Stomach (tissue), 9 donors: Measurements from ENCODE around the gene KLF16. TPM values are rescaled to one million over a fixed set of nuclear protein-coding genes. Genes with fewer than 3 reads are reported as not detected.
"Not testable (repeated sequence)": the region's sequence is repeated elsewhere in the genome, so short reads cannot be mapped to it uniquely, and the experiment has no call there.

ENCODE experiments used
- DNase-seq, 2 donors: peaks; one replicate each; pipeline versions ENCODE4 v3.0.0 to v3.0.0-alpha.2; 2013 to 2019
- H3K27ac ChIP-seq, 5 donors: fragments of 200-600 bp in 4 of 5; sonication (generic) in 4 of 5; one replicate each; pipeline ENCODE4 v1.5.1; 2013 to 2019; ENCODE audit warnings: mild to moderate bottlenecking in 1 of 5, moderate library complexity in 1 of 5
- H3K27me3 ChIP-seq, 3 donors: fragments of 200-600 bp; sonication (generic); one replicate each; pipeline ENCODE4 v1.5.1; 2017 to 2019; ENCODE audit warnings: mixed run types in 1 of 3
- H3K36me3 ChIP-seq, 4 donors: fragments of 200-600 bp; sonication (generic); 1 replicate in 3 of 4; 2 replicates in 1 of 4; pipeline ENCODE4 v1.5.1; 2016 to 2019
- H3K4me1 ChIP-seq, 4 donors: fragments of 200-600 bp; sonication (generic); one replicate each; pipeline ENCODE4 v1.5.1; 2016 to 2019
- H3K4me3 ChIP-seq, 4 donors: fragments of 200-600 bp; sonication (generic) in 3 of 4; one replicate each; pipeline ENCODE4 v1.5.1; 2016 to 2019; ENCODE audit warnings: mild to moderate bottlenecking in 1 of 4
- H3K9me3 ChIP-seq, 4 donors: fragments of 200-600 bp; sonication (generic); one replicate each; pipeline ENCODE4 v1.5.1; 2016 to 2019
- EP300 ChIP-seq: sonication (generic); formaldehyde crosslinking; IDR thresholded peaks from one replicate; pipeline ENCODE4 v1.6.1; 2017; ENCODE audit warnings: antibody characterized with exemption
- POLR2A ChIP-seq, 4 donors: fragments of 450-650 bp; IDR thresholded peaks; one replicate each; pipeline ENCODE4 v1.6.1; 2016; ENCODE audit warnings: antibody characterized with exemption in 4 of 4, control low read depth in 2 of 4, mild to moderate bottlenecking in 1 of 4, moderate library complexity in 1 of 4
- POLR2AphosphoS5 ChIP-seq, 3 donors: sonication (generic); formaldehyde crosslinking; IDR thresholded peaks; one replicate each; pipeline ENCODE4 v1.6.1; 2016; ENCODE audit warnings: antibody characterized with exemption in 3 of 3
- WGBS, 5 donors: extraction: QIAGEN DNeasy Blood & Tissue Kit in 3 of 5; methylation state at CpG; one replicate each; pipeline versions ENCODE4 v1.1.5 to v1.1.7; 2013 to 2018; 5-methylcytosine and 5-hydroxymethylcytosine counted together
- intact Hi-C: fragments of 100-400 bp; cut with DNase I; formaldehyde crosslinking; loops from one replicate; pipeline ENCODE4 v1.15.1; 2023; ENCODE audit warnings: low total_unique reads
- polyA plus RNA-seq, 3 donors: library from polyadenylated mRNA; stranded (reverse); fragments of 200-250 nt; gene quantifications; one replicate each; pipeline ENCODE4 v1.2.3, GENCODE V29; 2013
- total RNA-seq, 5 donors: library from RNA; depleted of rRNA; stranded (reverse); fragments of >200 nt; gene quantifications; one replicate each; pipeline versions ENCODE4 v1.1.0 to v1.2.3, GENCODE V29; 2014 to 2016
- TF ChIP-seq, protein P1 (sequence below), 7 experiments: fragments of 450-650 bp in 4 of 7; fragments of 200-600 bp in 3 of 7; sonication (generic) in 3 of 7; IDR thresholded peaks; one replicate each; pipeline ENCODE4 v1.5.1; 2016 to 2019; ENCODE audit warnings: antibody characterized with exemption in 7 of 7, control low read depth in 2 of 7, mild to moderate bottlenecking in 1 of 7
- donor health status: healthy with polysubstance abuse.
- donor health status: Bipolar disorder and iron deficiency.
- donor health status: healthy.

Gene KLF16
- total and polyA plus RNA-seq, 8 donors, result 3.5 to 31.9 (median 7.6) TPM; not detected in 1

DNA sequence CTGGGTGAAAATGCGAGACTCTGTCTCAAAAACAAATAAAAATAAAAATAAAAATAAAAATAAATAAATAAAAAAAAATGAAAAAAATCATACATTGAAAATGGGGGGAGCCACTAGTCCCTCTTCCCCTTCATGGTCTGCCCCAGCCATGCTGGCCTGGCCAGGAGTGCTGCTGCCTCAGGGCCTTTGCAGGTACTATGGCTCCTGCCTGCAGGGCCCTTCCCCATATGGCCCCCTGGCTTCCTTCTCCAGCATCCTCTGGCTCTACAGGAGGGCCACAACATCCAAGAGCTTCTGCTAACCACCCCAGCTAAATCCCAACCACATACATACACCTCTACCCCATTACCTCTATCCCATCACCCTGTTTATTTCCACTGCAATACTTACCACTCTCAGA, 26.5 kb upstream of the KLF16 start:
- WGBS, 5 donors, result 94 to 100% (median 96%) methylated on average over 1 of the region's 1 CpG
- no peaks in the 10 kb centered on the region for H3K27me3 ChIP-seq
- intact Hi-C loops, result no loop called here

GRCh38 chr19:1888385-1888784, 25.0 kb upstream of the KLF16 start:
- no peaks in the 10 kb centered on the region for H3K9me3 ChIP-seq
- H3K27me3 ChIP-seq, result no peaks in the 10 kb centered on the region
- no peaks in the 10 kb centered on the region for H3K36me3 ChIP-seq
- no peak for DNase-seq
- intact Hi-C loops, result no loop called here
- H3K27ac ChIP-seq, result no peak overlapping the region
- H3K4me3 ChIP-seq, result no peak overlapping the region
- H3K4me1 ChIP-seq, result peaks cover 14 to 19% (median 17%) of the 10 kb centered on the region in 4 donors
- TF ChIP-seq EP300, result no peak
- 75 to 83% (median 80%) methylated on average over 5 of the region's 5 CpGs for WGBS, 5 donors

More for the DNA sequence above, 26.5 kb upstream of the KLF16 start:
- DNase-seq, result no peak
- Histone ChIP-seq H3K27ac (no peak overlapping the region), H3K9me3 (no peaks in the 10 kb centered on the region), H3K36me3 (no peaks in the 10 kb centered on the region), H3K4me3 (no peak overlapping the region), H3K4me1 (peaks cover 0 to 7% (median 3%) of the 10 kb centered on the region in 4 donors)
- TF ChIP-seq POLR2AphosphoS5 (IDR thresholded peaks at IDR 0.05) (no peak), EP300 (no peak)
- TF ChIP-seq, protein P1, sequence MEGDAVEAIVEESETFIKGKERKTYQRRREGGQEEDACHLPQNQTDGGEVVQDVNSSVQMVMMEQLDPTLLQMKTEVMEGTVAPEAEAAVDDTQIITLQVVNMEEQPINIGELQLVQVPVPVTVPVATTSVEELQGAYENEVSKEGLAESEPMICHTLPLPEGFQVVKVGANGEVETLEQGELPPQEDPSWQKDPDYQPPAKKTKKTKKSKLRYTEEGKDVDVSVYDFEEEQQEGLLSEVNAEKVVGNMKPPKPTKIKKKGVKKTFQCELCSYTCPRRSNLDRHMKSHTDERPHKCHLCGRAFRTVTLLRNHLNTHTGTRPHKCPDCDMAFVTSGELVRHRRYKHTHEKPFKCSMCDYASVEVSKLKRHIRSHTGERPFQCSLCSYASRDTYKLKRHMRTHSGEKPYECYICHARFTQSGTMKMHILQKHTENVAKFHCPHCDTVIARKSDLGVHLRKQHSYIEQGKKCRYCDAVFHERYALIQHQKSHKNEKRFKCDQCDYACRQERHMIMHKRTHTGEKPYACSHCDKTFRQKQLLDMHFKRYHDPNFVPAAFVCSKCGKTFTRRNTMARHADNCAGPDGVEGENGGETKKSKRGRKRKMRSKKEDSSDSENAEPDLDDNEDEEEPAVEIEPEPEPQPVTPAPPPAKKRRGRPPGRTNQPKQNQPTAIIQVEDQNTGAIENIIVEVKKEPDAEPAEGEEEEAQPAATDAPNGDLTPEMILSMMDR (IDR thresholded peaks at IDR 0.05), result no peak

DNA sequence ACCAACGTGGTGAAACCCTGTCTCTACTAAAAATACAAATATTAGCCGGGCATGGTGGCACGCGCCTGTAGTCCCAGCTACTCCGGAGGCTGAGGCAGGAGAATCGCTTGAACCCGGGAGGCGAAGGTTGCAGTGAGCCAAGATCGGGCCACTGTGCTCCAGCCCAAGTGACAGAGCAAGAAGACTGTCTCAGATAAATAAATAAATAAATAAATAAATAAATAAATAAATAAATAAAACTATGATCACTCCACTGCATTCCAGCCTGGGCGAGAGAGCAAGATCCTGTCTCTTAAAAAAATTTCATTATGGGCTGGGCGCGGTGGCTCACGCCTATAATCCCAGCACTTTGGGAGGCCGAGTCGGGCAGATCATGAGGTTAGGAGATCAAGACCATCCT, 23.0 kb upstream of the KLF16 start:
- DNase-seq, intact Hi-C loops, H3K36me3 ChIP-seq, H3K9me3 ChIP-seq, H3K27me3 ChIP-seq, H3K4me3 ChIP-seq, H3K27ac ChIP-seq: not testable (repeated sequence)
- H3K4me1 ChIP-seq, result peaks cover 34 to 40% (median 37%) of the 10 kb centered on the region in 4 donors
- WGBS, 5 donors, result 93 to 97% (median 94%) methylated on average over 15 of the region's 15 CpGs

GRCh38 chr19:1885398-1886119, 22.2 kb upstream of the KLF16 start, which contains the start of gene ABHD17A:
TSS of gene ABHD17A (minus strand) at chr19:1885496. CDS start at chr19:1881566, 3,930 bp downstream.
- Histone ChIP-seq H3K27ac (peak within 1 kb of the TSS; percentile 84 to 91 (median 87)), H3K4me3 (peak within 1 kb of the TSS; percentile 73 to 96 (median 85)), H3K4me1 (peaks cover 37 to 47% (median 45%) of the 10 kb centered on the region in 4 donors)
- H3K36me3 ChIP-seq, intact Hi-C loops, H3K27me3 ChIP-seq, H3K9me3 ChIP-seq: not testable (repeated sequence)
- peak; percentile 81 to 95 (median 89) for TF ChIP-seq POLR2AphosphoS5 (IDR thresholded peaks at IDR 0.05)
- 20 to 46% (median 24%) methylated on average over 19 to 46 of the region's 46 CpGs for WGBS, 5 donors
- peak; percentile 97 to 98 for DNase-seq

GRCh38 chr19:1884719-1885334, 21.4 kb upstream of the KLF16 start:
- TF ChIP-seq POLR2A (IDR thresholded peaks at IDR 0.05) (no peak), EP300 (no peak), POLR2AphosphoS5 (IDR thresholded peaks at IDR 0.05) (no peak)
- TF ChIP-seq, protein P1 (IDR thresholded peaks at IDR 0.05), result no peak
- H3K36me3 ChIP-seq, result peaks cover 0 to 13% (median 11%) of the 10 kb centered on the region in 4 donors
- H3K4me1 ChIP-seq, result peaks cover 38 to 55% (median 51%) of the 10 kb centered on the region in 4 donors
- no peaks in the 10 kb centered on the region for H3K27me3 ChIP-seq
- H3K4me3 ChIP-seq, result peak overlapping the region; percentile 73 to 96 (median 85)
- H3K9me3 ChIP-seq, result no peaks in the 10 kb centered on the region
- 0 to 1% (median 1%) methylated on average over 33 to 56 of the region's 56 CpGs for WGBS, 5 donors
- DNase-seq, result peak in 1 of 2 donors; percentile 46
- H3K27ac ChIP-seq, result peak overlapping the region; percentile 84 to 91 (median 87)
- intact Hi-C loops, result no loop called here
